ENCODE data around the gene RCN2. TPM values are rescaled to one million over a fixed set of nuclear protein-coding genes. Genes with fewer than 3 reads are reported as not detected.

RCN2 gene, protein sequence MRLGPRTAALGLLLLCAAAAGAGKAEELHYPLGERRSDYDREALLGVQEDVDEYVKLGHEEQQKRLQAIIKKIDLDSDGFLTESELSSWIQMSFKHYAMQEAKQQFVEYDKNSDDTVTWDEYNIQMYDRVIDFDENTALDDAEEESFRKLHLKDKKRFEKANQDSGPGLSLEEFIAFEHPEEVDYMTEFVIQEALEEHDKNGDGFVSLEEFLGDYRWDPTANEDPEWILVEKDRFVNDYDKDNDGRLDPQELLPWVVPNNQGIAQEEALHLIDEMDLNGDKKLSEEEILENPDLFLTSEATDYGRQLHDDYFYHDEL
- total RNA-seq, result 10 to 100 TPM; 35.4 to 44.3 TPM

GRCh38 chr15:76931397-76932134 lies at the start of gene RCN2:
Gene RCN2 (plus strand): TSS chr15:76931749. CDS start chr15:76931842, 93 bp downstream.

GRCh38 chr15:76905013-76905839 lies 26.3 kb upstream of the RCN2 start, which contains the start of gene SCAPER:
Gene SCAPER (minus strand): TSS chr15:76905340. CDS start chr15:76883817, 21,523 bp downstream.

DNA sequence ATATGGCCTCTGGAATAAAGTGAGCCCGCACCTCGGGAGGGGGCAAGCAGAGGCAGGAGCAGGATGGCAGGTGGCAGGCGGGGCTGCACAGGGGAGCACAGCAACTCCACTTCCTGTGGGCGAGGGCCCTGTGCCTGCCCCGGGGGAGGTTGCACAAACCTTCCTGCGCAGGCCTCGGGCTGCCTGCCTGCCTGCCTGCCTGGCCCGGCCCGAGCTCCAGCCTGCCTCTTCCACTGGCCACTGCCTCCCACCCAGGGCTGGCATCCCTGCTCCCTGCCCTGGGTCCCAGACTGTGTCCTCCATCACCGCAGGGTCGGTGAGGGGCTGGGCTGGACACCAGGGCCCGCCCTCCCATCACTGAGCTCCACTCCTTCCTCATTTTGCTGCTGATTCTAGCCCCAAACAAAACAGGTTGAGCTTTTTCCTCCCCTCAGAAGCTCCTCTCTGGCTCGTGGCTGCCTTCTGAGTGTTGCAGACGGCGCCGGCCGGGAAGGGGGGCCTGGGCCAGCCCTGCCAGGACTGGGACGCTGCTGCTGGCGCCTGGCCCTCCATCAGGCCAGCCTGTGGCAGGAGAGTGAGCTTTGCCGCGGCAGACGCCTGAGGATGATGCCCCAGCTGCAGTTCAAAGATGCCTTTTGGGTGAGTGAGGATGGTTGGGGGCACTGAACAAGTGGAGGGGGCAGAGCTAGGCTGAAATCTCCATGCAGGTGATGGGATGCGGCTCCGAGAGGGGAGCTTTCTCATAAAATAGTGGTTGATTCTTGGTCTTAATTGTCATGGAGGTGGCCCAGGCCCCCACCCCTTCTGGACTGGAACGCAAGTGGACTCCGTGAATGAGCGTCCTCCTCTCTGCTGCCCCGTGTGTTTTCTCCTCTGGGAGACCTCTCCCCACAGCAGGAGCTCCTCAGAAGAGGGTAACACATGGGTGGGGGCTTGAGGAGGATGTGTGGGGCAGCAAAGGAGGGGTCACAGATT lies 63.7 kb downstream of the RCN2 start, which contains the start of gene PSTPIP1:
PSTPIP1 (plus strand) TSS at position 156 of the 975 bp plus-strand sequence; CDS start at position 604, 448 bp downstream.

Small RNA genes lying within 50 kb of the gene (small RNA-seq; reads per million reads assigned to genes)
- 0 to 0.04 reads per million in 2 donors for gene RN7SL278P

Other genes with a start within 250 kb of the RCN2 start
- 1 to 10 TPM; 9.6 to 9.7 TPM for gene SCAPER, start 26.4 kb upstream of the RCN2 start, total RNA-seq
- gene PSTPIP1, start 63.4 kb downstream of the RCN2 start, total RNA-seq, result under 1 TPM in 1 of 2 donors, not detected in 1; 0.34 TPM
- gene TSPAN3, start 139.4 kb downstream of the RCN2 start, total RNA-seq, result 100 to 1,000 TPM; 232 to 236 TPM